GM12873 (cell line): ENCODE results near the gene TRIM46.
A peak's percentile ranks its signal among the peaks of the same experiment; 100 is the strongest.

Source experiments
- TF ChIP-seq, protein P1 (sequence below): IDR thresholded peaks from 2 replicates; pipeline ENCODE4 v1.5.1; 2012; ENCODE audit warnings: low read depth, mild to moderate bottlenecking, moderate library complexity, low read length, control low read depth; ENCODE audit not compliant: insufficient read depth; ENCODE audit errors: missing control alignments

Gene TRIM46

DNA sequence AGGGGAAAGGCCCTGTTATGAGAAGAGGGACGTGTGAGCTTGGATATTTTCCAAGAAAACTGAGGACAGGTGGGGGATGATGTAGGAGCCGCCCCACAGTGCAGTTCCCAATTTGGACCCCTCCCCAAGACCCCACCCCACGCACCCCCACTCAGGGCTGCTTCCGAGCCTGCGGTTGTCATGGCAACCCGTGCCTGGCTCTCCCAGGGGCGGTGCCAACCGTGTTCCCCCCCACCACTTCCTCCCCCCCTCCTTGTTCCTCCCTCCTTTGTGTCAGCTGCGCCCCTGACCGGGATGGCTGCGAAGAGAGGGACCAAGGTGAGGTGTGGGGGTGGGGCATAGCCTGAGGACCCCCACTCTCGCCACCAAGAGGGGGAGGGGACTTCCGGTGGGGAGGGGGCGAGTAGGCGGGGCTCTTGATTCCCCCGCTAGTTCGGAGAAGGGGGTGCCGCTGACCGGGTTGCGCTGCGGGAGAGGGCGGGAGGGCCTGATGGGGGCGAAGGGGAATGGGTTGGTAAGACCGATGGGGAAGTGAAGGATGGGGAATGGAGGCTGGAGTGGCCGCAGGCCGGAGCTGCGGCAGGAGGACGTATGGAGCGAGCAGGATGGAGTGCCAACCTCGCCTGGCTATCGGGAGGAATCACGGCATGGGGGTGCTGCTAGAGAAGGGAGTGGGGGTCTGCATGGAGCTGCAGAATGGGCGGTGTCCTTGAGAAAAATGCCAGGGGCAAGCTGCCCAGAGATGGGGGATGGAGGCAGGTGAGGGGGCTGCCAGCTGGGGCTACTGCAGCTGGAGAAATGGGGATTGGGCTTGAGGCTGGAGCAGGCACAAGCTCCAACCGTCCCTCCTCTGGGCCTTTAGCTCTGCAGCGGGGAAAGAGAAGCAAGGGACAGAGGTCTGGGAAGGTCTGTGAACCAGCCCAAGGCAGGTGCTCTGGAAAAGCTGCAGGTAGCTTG is 953 bp downstream of the TRIM46 start:
- TF ChIP-seq, protein P1, sequence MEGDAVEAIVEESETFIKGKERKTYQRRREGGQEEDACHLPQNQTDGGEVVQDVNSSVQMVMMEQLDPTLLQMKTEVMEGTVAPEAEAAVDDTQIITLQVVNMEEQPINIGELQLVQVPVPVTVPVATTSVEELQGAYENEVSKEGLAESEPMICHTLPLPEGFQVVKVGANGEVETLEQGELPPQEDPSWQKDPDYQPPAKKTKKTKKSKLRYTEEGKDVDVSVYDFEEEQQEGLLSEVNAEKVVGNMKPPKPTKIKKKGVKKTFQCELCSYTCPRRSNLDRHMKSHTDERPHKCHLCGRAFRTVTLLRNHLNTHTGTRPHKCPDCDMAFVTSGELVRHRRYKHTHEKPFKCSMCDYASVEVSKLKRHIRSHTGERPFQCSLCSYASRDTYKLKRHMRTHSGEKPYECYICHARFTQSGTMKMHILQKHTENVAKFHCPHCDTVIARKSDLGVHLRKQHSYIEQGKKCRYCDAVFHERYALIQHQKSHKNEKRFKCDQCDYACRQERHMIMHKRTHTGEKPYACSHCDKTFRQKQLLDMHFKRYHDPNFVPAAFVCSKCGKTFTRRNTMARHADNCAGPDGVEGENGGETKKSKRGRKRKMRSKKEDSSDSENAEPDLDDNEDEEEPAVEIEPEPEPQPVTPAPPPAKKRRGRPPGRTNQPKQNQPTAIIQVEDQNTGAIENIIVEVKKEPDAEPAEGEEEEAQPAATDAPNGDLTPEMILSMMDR, result no peak

DNA sequence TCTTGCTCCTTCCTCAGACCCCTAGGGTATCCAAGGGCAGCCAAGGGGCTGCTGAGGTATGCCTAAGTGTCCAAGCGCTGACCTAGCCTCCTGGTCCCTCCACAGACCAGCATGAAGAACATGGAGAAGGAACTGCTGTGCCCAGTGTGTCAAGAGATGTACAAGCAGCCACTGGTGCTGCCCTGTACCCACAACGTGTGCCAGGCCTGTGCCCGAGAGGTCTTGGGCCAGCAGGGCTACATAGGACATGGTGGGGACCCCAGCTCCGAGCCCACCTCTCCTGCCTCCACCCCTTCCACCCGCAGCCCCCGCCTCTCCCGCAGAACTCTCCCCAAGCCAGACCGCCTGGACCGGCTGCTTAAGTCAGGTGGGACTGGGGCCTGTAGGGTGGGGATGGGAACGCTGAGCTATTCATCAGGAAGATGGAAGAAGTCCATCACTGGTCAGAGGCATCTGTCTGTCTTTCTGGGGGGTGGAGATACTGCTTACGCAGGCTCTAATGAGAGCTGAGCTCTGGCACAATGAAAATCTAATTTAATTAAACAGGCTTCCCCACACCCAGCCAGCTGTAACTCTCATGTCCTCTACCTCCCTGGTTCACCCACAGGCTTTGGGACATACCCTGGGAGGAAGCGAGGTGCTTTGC is 1.8 kb downstream of the TRIM46 start:
- TF ChIP-seq, protein P1, result no peak

DNA sequence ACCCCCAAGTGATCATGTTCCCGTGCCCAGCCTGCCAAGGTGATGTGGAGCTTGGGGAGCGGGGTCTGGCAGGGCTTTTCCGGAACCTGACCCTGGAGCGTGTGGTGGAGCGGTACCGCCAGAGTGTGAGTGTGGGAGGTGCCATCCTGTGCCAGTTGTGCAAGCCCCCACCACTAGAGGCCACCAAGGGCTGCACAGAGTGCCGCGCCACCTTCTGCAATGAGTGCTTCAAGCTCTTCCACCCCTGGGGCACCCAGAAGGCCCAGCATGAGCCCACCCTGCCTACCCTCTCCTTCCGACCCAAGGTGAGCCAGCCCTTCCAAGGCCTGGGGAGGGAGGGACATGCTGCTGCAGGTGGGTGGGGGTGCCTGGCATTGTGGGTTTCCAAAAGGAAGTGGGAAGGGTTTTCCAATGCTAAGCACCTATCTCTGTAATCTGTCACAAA is 2.3 kb downstream of the TRIM46 start:
- TF ChIP-seq, protein P1, result peak; percentile 22

DNA sequence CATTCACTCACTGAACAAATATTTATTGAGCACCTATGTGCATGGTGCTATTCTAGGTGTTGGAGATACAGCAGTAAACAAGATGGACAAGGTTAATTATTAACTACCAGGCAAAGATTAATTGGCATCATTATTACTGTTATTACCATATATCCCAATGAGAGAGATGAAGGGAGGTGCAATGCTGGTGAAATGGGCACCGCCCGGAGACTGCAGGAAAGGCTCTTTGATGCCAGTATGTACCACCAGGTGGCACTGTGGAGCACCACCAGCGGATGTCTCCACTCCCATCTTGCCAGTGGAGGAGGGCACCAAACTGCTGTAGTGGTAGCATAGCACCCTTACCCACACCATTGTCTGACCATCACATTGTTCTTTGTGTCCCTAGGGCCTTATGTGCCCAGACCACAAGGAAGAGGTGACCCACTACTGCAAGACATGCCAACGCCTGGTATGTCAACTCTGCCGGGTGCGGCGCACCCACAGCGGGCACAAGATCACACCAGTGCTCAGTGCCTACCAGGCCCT is 3.0 kb downstream of the TRIM46 start:
- TF ChIP-seq, protein P1, result peak; percentile 96

DNA sequence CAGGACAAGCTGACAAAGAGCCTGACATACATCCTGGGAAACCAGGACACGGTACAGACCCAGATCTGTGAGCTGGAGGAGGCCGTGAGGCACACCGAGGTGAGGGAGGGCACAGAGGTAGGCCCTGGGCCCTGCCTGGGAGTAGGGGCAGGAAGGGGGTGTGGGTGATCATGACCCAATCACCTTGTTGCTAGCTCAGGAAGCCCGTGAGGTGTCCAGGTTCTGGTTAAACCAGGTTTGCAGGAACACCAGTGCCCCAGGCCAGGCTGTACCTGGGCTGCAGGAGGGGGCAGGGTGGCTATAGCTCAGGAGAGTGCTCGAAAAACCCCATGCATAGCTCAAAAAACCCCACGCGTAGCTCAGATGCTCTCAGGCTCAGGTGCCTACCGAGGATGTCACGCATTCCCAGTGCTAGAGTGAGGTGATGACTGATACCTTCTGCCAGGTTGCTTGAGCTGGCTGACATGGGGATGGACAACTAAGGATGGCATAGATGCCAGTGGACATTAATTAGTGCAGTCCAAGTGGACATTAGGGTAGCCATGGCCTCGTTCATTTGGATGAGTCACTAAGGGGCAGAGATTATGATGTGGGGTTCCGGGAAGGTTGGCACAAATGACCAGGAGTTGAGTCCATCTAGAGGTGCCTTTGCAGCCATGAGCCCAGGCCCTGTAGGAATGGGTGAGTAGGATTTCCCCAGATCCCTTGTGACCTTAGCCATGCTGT is 3.7 kb downstream of the TRIM46 start:
- TF ChIP-seq, protein P1, result no peak

DNA sequence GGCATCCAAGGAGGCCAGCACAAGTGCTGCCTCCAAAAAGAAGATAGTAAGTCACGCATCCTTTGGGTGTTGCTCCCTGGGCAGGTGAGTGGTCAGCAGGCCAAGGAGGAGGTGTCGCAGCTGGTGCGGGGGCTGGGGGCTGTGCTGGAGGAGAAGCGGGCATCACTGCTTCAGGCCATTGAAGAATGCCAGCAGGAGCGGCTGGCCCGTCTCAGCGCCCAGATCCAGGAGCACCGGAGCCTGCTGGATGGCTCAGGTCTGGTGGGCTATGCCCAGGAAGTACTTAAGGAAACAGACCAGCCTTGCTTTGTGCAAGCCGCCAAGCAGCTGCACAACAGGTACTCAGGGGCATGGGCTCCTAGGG is 4.3 kb downstream of the TRIM46 start:
- TF ChIP-seq, protein P1, result no peak

DNA sequence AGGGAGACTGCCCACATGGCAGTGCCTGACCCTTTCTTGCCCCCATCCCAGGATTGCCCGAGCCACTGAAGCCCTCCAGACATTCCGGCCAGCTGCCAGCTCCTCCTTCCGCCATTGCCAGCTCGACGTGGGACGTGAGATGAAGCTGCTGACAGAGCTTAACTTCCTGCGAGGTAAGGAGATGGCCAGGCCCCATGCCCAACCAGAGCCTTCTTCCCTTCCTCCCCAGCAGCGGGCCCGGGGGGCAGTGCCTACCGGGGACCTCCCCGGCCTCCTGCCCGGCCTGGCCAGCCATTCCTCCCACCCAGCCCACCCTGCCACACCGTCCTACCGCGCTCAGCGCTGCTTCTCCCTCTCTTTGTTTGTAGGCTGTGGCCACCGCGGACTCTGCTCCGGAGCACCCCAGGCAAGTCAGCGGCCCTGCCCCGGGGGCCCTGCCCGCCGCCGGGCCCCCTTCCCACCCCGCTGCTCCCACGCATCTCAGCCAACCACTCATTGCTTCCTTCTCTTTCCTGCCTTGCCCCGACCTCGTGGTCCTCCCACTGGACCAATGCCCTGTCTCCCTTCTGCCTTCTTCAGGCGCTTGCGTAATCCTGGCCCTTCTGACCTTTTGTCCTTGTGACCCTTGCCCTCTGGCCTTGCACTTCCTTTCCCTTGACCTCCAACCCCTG is 4.9 kb downstream of the TRIM46 start:
- TF ChIP-seq, protein P1, result no peak
